ENCODE results near the gene TMEM87B.

TMEM87B gene

GRCh38 chr2:112140899-112141625 lies 86.0 kb downstream of the TMEM87B start:
- no peak for TF ChIP-seq EZH2 (IDR thresholded peaks at IDR 0.05; ENCODE audit: borderline replicate concordance, low read length)
- TF ChIP-seq CTCF (IDR thresholded peaks at IDR 0.05; ENCODE audit: low read length): no peak
- H3K27me3 ChIP-seq (ENCODE audit: insufficient read depth, low read length): no peaks in the 10 kb centered on the region
- H3K36me3 ChIP-seq (ENCODE audit: insufficient read depth, low read length): no peaks in the 10 kb centered on the region
- no peak overlapping the region for H2AFZ ChIP-seq (ENCODE audit: low read length)
- H3K79me2 ChIP-seq (ENCODE audit: insufficient read depth, low read length): no peaks in the 10 kb centered on the region
- no peak overlapping the region for H3K4me3 ChIP-seq (ENCODE audit: low read depth, low read length, poor library complexity, severe bottlenecking)
- H3K9me3 ChIP-seq (ENCODE audit: low read length): no peaks in the 10 kb centered on the region
- no peaks in the 10 kb centered on the region for H4K20me1 ChIP-seq (ENCODE audit: insufficient read depth, low read length)
- no peaks in the 10 kb centered on the region for H3K9me2 ChIP-seq (ENCODE audit: low read depth, low read length)
- H3K4me1 ChIP-seq (ENCODE audit: insufficient read depth, low read length, severe bottlenecking): peaks cover 7% of the 10 kb centered on the region
- H3F3A ChIP-seq (ENCODE audit: insufficient read depth, low read length): no peaks in the 10 kb centered on the region; the same call in 1 of the 2 replicates
- H3K4me2 ChIP-seq (ENCODE audit: low read length): no peak overlapping the region
- H3K27ac ChIP-seq (ENCODE audit: low read depth, low read length, poor library complexity, severe bottlenecking): no peak overlapping the region
- no peak overlapping the region for H3K9ac ChIP-seq (ENCODE audit: low read length)

- no peaks in the 10 kb centered on the region for H3K9me3 ChIP-seq (ENCODE audit: low read length)
- peaks cover 7% of the 10 kb centered on the region for H3K4me1 ChIP-seq (ENCODE audit: insufficient read depth, low read length, severe bottlenecking)
- H3K36me3 ChIP-seq (ENCODE audit: insufficient read depth, low read length): no peaks in the 10 kb centered on the region
- H3K9me2 ChIP-seq (ENCODE audit: low read depth, low read length): no peaks in the 10 kb centered on the region
- no peaks in the 10 kb centered on the region; the same call in 1 of the 2 replicates for H3F3A ChIP-seq (ENCODE audit: insufficient read depth, low read length)
- no peak overlapping the region for H3K27ac ChIP-seq (ENCODE audit: low read depth, low read length, poor library complexity, severe bottlenecking)
- H3K4me2 ChIP-seq (ENCODE audit: low read length): no peak overlapping the region
- no peaks in the 10 kb centered on the region for H3K79me2 ChIP-seq (ENCODE audit: insufficient read depth, low read length)
- H4K20me1 ChIP-seq (ENCODE audit: insufficient read depth, low read length): no peaks in the 10 kb centered on the region
- no peaks in the 10 kb centered on the region for H3K27me3 ChIP-seq (ENCODE audit: insufficient read depth, low read length)
- H3K9ac ChIP-seq (ENCODE audit: low read length): no peak overlapping the region
- H2AFZ ChIP-seq (ENCODE audit: low read length): no peak overlapping the region
- TF ChIP-seq CTCF (IDR thresholded peaks at IDR 0.05; ENCODE audit: low read length): no peak
- no peak for TF ChIP-seq EZH2 (IDR thresholded peaks at IDR 0.05; ENCODE audit: borderline replicate concordance, low read length)
- H3K4me3 ChIP-seq (ENCODE audit: low read depth, low read length, poor library complexity, severe bottlenecking): no peak overlapping the region
These were observed 86.5 kb downstream of the TMEM87B start for GRCh38 chr2:112141626-112142007.

- Histone ChIP-seq H2AFZ (ENCODE audit: low read length) (no peak overlapping the region), H3K4me1 (ENCODE audit: insufficient read depth, low read length, severe bottlenecking) (peaks cover 5% of the 10 kb centered on the region), H3K9me2 (ENCODE audit: low read depth, low read length) (no peaks in the 10 kb centered on the region), H3F3A (ENCODE audit: insufficient read depth, low read length) (no peaks in the 10 kb centered on the region), H3K79me2 (ENCODE audit: insufficient read depth, low read length) (no peaks in the 10 kb centered on the region), H3K36me3 (ENCODE audit: insufficient read depth, low read length) (no peaks in the 10 kb centered on the region), H3K27me3 (ENCODE audit: insufficient read depth, low read length) (no peaks in the 10 kb centered on the region), H3K4me3 (ENCODE audit: low read depth, low read length, poor library complexity, severe bottlenecking) (no peak overlapping the region), H4K20me1 (ENCODE audit: insufficient read depth, low read length) (no peaks in the 10 kb centered on the region), H3K9me3 (ENCODE audit: low read length) (no peaks in the 10 kb centered on the region), H3K9ac (ENCODE audit: low read length) (no peak overlapping the region), H3K4me2 (ENCODE audit: low read length) (no peak overlapping the region), H3K27ac (ENCODE audit: low read depth, low read length, poor library complexity, severe bottlenecking) (no peak overlapping the region)
- no peak for TF ChIP-seq CTCF (IDR thresholded peaks at IDR 0.05; ENCODE audit: low read length)
- TF ChIP-seq EZH2 (IDR thresholded peaks at IDR 0.05; ENCODE audit: borderline replicate concordance, low read length): no peak
These were observed 87.5 kb downstream of the TMEM87B start for GRCh38 chr2:112142525-112143078.
